Stimulated activated CD8-positive, alpha-beta memory T cell treated with anti-CD3 and anti-CD28 coated beads, Interleukin-4, amount 100 ng/mL, for 4 hours (primary cell): ENCODE measurements around the gene TOP3B.
"Not testable (repeated sequence)": the region's sequence is repeated elsewhere in the genome, so short reads cannot be mapped to it uniquely, and the experiment has no call there.

Experiments
- DNase-seq, 2 donors: peaks; one replicate each; pipeline ENCODE4 v3.0.0-alpha.2; 2020; ENCODE audit warnings: low read depth in 2 of 2, low spot score in 1 of 2

TOP3B gene

GRCh38 chr22:21927174-21927823, 55.3 kb downstream of the TOP3B start:
- DNase-seq, result no peak

- DNase-seq, result no peak
These were observed 55.9 kb downstream of the TOP3B start for GRCh38 chr22:21926728-21927127.

DNA sequence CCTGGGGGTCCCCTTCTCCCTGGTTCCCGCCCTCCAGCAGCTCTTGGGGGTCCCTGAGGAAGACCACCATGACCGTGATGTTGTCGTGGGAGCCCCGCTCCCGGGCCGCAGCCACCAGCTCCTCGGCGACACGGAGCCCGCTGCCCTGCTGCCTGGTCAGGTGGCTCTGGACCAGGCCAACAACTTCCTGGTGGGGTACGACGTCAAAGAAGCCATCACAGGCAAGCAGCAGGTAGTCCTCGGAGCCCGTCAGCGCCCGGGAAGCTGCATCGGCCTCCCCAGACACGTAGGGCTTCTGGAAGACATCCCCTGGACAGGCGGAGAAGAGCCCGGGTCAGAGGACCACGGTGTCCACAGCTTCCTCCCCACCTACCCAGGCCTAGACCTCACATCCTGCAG, 59.4 kb downstream of the TOP3B start:
- DNase-seq, result no peak

GRCh38 chr22:21922370-21923162, 60.0 kb downstream of the TOP3B start:
- no peak for DNase-seq

- no peak for DNase-seq
These were observed 60.9 kb downstream of the TOP3B start for GRCh38 chr22:21921729-21922128.

DNA sequence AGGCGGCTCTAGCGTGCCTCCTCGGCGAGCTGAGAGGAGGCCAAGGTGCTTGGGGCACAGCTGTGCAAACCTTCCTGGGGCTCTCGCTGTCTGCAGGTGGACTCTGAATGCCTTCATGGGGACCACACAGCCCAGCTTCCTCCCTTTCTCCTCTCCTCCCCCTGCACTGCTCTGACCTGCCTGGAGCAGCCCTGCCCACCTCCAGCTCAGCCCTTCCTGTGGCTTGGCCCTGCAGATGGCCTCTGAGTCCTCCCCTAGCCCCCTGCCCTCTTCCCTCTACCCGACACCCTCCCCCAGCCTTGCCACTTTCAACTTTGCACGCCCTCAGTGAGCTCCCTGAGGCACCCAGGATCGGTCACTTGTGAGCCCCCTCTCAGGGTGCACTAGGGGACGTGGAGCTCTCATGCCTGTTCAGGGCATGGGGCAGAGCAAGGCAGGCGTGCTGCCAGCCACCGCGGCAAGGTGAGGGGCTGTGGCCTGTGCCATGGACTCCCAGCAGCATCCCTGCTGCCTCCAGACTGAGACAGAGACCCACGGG, 61.3 kb downstream of the TOP3B start:
- no peak for DNase-seq

- no peak for DNase-seq
These were observed 62.0 kb downstream of the TOP3B start for GRCh38 chr22:21920341-21921183.

DNA sequence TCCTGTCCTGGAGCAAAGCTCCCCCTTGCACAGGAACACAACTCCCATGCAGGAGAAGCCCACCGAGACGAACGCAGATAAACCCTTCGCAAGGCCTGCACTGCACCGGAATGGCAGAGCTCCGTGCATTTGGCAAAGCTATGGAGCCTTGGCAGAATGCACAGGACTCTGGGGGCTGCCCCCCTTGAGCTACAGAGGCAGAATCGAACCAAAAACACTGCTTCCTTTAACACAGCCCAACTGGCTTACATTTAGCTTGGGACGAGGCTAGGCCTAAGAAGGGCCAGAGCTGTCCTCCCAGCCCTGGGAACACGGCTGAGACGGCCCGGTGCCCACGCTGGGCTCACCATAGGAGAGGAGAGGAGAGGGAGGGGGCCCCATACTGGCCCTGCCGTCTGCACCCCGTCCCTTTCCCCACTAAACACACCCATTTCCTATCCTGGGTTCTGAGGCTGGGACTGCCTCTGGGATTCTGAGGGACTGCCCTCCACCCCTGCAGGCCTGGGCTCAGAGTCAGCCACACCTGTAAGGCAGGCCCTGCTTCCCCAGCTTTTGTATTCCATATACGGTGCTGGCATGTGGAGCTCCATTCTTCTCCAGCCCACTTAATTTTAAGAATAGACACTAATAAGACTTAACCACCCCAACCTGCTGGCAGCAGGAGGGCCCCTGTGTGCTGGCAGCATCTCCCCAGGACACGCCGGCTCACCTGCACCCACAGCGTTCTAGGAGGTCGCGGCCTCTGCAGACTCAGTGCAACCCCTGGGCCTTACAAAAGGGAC, 62.9 kb downstream of the TOP3B start:
- no peak for DNase-seq

- no peak for DNase-seq
These were observed 64.0 kb downstream of the TOP3B start for GRCh38 chr22:21918466-21919185.

GRCh38 chr22:21917959-21918261, 64.7 kb downstream of the TOP3B start:
- no peak for DNase-seq

DNA sequence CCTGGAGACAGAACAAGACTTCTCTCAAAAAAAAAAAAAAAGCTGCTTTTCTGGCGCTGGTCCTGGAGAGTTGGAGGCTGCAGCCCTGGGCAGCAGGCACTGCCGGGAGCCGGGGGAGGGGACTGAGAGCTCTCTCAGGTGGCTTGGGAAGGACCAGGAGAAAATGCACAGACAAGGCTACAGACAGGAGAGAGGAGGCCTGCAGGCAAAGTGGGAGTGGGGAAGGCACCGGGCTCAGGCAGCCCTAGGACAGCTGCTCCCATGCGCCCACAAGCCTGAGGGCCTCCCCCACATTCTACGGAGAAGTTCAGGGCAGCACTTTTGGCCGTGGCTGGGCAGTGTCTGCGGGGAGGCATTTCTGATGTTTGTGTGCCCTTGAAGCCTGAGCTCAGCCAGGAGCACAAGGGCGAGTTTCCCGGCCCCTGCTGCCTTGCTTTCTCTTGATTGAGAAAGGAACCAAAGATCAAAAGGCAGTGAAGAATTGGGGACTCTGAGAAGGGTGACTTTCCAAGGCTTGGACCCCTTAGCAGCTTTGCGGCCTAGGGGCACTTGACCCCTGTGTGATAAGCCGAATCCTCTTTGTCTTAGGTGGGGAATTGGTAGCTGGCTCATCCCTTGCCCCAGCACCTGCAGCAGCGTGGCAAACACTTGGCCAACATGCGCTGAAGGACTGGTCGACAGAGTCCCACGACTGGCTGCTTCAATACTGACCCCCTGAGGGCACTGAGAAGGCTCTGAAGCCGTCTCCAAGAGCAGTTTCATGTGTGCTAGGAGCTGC, 65.2 kb downstream of the TOP3B start:
- DNase-seq, result no peak

DNA sequence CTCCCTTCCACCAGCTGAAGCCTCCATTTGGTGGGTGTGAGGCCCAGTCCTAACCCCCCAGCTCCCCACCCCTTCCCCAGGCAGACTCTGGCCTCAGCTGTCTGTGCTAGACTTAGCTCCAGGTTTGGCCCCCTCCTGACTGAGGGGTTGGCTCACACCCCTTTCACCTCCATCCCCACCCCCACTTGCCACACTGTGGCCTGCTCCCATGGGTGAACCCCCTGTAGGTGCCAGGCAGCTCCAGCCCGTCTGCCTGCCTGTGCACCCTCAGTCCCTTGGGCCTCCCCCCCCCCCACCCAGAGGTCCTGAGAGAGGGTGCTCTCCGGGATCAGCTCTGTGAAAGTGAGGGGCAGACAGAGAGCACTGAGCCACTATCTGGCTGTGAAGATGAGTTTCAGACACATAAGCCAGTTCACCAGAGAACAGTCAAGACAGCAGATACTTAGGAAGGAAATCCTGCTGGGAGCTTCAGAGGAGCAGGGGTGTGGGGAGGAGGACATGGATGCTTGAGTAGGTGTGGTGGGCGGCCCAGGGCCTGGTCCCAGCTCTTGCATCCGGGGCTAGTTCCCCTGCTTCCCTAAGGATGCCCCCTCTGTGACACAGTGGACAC, 66.2 kb downstream of the TOP3B start:
- DNase-seq, result no peak

DNA sequence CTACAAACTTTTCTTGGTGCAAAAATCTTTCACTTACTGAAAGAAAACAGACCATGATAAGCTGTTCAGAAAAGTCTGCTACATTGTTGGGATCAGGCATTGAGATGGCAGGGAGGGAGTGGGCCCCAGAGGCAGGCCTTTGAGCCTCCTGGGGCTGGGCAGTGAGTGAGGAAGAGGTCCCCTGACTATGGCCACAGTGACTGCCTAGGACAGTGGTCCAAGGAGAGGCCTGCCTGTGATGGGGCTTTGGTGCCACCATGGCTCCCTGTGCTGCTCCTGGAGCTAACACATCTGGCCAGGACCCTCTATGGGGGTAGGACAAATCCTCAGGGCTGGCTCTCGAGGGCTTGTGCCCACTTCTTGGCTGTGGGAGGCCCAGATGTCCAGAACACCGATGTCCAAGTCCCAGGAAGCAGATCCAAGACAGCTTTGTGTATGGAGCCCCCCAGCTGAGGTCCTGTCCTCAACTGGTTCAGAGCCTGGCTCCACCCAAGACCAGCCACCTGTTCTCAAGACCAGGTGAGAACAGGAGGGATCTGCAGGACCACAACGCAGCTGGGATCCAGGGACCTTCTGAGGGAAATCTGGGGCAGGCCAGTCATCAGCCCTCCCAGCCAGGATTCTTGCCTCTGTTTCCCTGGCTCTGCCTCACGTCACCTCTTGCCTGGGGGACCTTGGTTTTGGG, 66.8 kb downstream of the TOP3B start:
- DNase-seq, result no peak

- not testable (repeated sequence) for DNase-seq
These were observed 68.4 kb downstream of the TOP3B start for GRCh38 chr22:21914033-21914642.

DNA sequence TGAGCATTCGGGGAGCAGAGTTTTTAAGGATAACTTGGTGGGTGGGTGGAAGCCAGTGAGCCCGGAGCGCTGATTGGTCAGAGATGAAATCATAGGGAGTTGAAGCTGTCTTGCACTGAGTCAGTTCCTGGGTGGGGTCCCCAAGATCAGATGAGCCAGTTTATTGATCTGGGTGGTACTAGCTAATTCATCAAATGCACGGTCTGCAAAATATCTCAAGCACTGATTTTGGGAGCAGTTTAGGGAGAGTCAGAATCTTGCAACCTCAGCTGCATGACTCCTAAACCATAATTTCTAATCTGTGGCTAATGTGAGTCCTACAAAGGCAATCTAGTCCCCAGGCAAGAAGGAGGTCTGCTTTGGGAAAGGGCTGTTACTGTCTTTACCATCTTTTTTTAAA, 72.2 kb downstream of the TOP3B start:
- DNase-seq, result not testable (repeated sequence)

DNA sequence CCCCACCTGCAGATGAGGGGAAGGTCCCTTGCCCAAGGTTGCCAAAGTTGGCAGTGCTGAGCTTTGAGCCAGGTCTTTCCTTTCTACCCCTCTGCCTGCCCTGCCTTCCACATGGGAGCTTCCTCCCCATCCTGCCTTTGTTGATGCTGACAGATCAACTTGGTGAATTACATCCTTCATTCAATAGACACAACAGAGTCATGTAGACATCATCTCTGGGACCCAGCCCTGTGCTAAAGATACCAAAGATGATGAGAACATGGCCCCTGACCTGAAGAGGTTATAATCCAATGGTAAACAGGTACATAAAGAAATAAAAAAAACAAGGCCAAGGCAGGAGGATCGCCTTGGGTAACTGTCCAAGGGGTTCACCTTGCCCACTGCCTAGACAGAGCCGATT, 72.7 kb downstream of the TOP3B start:
- DNase-seq, result no peak

DNA sequence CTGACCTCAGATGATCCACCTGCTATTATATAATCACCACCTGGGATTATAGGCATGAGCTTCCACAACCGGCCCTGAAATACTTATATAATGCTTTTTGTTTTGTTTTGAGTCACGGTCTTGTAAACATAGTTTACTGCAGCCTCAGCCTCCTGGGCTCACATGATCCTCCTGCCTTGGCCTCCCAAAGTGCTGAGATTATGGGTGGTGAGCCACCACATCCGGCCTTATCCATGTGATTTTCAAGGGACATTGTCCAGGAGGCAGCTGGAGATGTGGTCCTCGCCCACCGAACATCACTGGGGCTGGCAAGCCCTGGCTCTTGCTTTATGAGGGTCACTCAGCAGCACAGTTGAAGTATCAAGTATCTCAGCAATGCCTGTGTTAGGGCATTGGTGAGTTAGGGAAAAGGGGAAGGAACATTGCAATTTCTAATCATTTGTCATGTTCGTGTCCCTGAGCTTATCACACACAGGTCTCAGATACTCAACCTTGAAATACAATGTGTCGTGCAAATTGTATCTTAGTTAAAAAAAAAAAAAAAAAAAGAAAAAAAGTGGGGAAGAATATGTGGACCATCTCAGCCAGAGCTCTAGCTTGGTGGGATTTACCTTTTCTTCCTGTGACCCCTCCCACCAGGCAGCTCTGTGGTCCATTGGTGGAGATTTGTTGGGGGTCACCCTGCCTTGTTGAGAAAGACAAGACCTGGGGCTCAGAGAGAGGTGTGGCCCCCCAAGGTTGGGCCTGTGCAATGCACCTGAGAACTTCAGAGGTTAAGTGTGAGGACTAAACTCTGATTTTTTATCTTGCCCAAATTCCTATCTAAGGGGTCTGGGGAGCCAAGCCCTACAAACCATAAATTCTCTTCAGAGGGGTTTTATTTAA, 74.7 kb downstream of the TOP3B start:
- no peak for DNase-seq
